GM12892 (cell line): Measurements from ENCODE around the gene INAFM1.
A peak's percentile ranks its signal among the peaks of the same experiment; 100 is the strongest.
"Not testable (repeated sequence)": the region's sequence is repeated elsewhere in the genome, so short reads cannot be mapped to it uniquely, and the experiment has no call there.

Source experiments
- DNase-seq: peaks from one replicate; pipeline ENCODE4 v3.0.0; 2011; ENCODE audit not compliant: insufficient read length
- FAIRE-seq: peaks from 2 replicates; lab custom pipeline; 2011; peaks lifted over from hg19 to GRCh38; lab: Jason Lieb, UNC
- POLR2A ChIP-seq: IDR thresholded peaks from 2 replicates; pipeline ENCODE4 v1.6.1; 2011; ENCODE audit warnings: low read depth, low read length, control low read depth
- POLR2AphosphoS5 ChIP-seq: IDR thresholded peaks from 2 replicates; pipeline ENCODE4 v1.6.1; 2011; ENCODE audit warnings: low read depth, low read length, control low read depth
- TAF1 ChIP-seq: IDR thresholded peaks from 2 replicates; pipeline ENCODE4 v1.6.1; 2011; ENCODE audit warnings: low read depth, mild to moderate bottlenecking, control low read depth, low read length, borderline replicate concordance

INAFM1 gene

GRCh38 chr19:47274891-47275761 is 441 bp downstream of the INAFM1 start:
- TF ChIP-seq TAF1 (no peak), POLR2A (peak; percentile 5; the same call in 1 of the 2 replicates), POLR2AphosphoS5 (no peak)
- FAIRE-seq (no peak), DNase-seq (peak; percentile 46)

GRCh38 chr19:47275791-47276461 is 1.2 kb downstream of the INAFM1 start:
- no peak for TF ChIP-seq POLR2AphosphoS5
- TF ChIP-seq POLR2A, result no peak
- no peak for TF ChIP-seq TAF1
- FAIRE-seq (no peak), DNase-seq (no peak)

- FAIRE-seq, DNase-seq: not testable (repeated sequence)
Measured at GRCh38 chr19:47276513-47276912, 1.8 kb downstream of the INAFM1 start.

- DNase-seq (no peak), FAIRE-seq (no peak)
- TF ChIP-seq POLR2A (no peak), POLR2AphosphoS5 (no peak), TAF1 (no peak)
Measured at GRCh38 chr19:47280183-47280797, 5.6 kb downstream of the INAFM1 start.

- DNase-seq (no peak), FAIRE-seq (no peak)
- TF ChIP-seq POLR2AphosphoS5 (no peak), POLR2A (no peak), TAF1 (no peak)
Measured at GRCh38 chr19:47283405-47284059, 8.8 kb downstream of the INAFM1 start.

GRCh38 chr19:47284324-47284899 is 9.7 kb downstream of the INAFM1 start:
- TF ChIP-seq POLR2A (no peak), TAF1 (no peak), POLR2AphosphoS5 (no peak)
- FAIRE-seq (no peak), DNase-seq (no peak)

GRCh38 chr19:47296036-47296435 is 21.4 kb downstream of the INAFM1 start:
- DNase-seq, result peak; percentile 57
- TF ChIP-seq TAF1, result no peak
- peak; percentile 88 for FAIRE-seq

- FAIRE-seq, DNase-seq: not testable (repeated sequence)
Measured at GRCh38 chr19:47300867-47301266, 26.2 kb downstream of the INAFM1 start.

GRCh38 chr19:47302249-47302648 is 27.6 kb downstream of the INAFM1 start:
- TF ChIP-seq POLR2A (no peak), TAF1 (no peak), POLR2AphosphoS5 (no peak)
- DNase-seq, result no peak
- no peak for FAIRE-seq

GRCh38 chr19:47303966-47304365 is 29.3 kb downstream of the INAFM1 start:
- no peak for DNase-seq
- TF ChIP-seq POLR2A (no peak), TAF1 (no peak), POLR2AphosphoS5 (no peak)
- no peak for FAIRE-seq

GRCh38 chr19:47305309-47305751 is 30.6 kb downstream of the INAFM1 start:
- peak; percentile 74 for FAIRE-seq
- DNase-seq, result no peak
- TF ChIP-seq POLR2A, result no peak
- no peak for TF ChIP-seq POLR2AphosphoS5

GRCh38 chr19:47306303-47306702 is 31.6 kb downstream of the INAFM1 start:
- TF ChIP-seq TAF1 (no peak), POLR2AphosphoS5 (no peak), POLR2A (no peak)
- no peak for DNase-seq
- FAIRE-seq, result no peak
